H9 (cell line): ENCODE results near the gene PLAA. TPM values are rescaled to one million over a fixed set of nuclear protein-coding genes. Genes with fewer than 3 reads are reported as not detected.

Source experiments
- DNase-seq: peaks from one replicate; pipeline ENCODE4 v3.0.0-alpha.2; 2017
- H2AFZ ChIP-seq: one replicate; pipeline ENCODE4 v1.6.1; 2013; ENCODE audit warnings: mild to moderate bottlenecking, low read length, control low read depth, moderate library complexity
- H2AK5ac ChIP-seq: 2 replicates; pipeline ENCODE4 v1.6.1; 2013; ENCODE audit warnings: low read length, control low read depth, mixed read lengths; ENCODE audit not compliant: insufficient read length
- H2BK120ac ChIP-seq: one replicate; pipeline ENCODE4 v1.6.1; 2013; ENCODE audit warnings: low read depth, mild to moderate bottlenecking, low read length, control low read depth, inconsistent platforms; ENCODE audit not compliant: poor library complexity, severe bottlenecking
- H2BK12ac ChIP-seq: 2 replicates; pipeline ENCODE4 v1.6.1; 2013; ENCODE audit warnings: low read length, control low read depth, mixed read lengths, low read depth; ENCODE audit not compliant: insufficient read length
- H2BK15ac ChIP-seq: 2 replicates; pipeline ENCODE4 v1.6.1; 2013; ENCODE audit warnings: low read depth, low read length, control low read depth
- H2BK20ac ChIP-seq: one replicate; pipeline ENCODE4 v1.6.1; 2013; ENCODE audit warnings: low read depth, mild to moderate bottlenecking, low read length, control low read depth, inconsistent platforms; ENCODE audit not compliant: poor library complexity, severe bottlenecking
- H2BK5ac ChIP-seq: 2 replicates; pipeline ENCODE4 v1.6.1; 2013; ENCODE audit warnings: low read length, control low read depth, mixed read lengths; ENCODE audit not compliant: insufficient read length
- H3K14ac ChIP-seq: 2 replicates; pipeline ENCODE4 v1.6.1; 2013; ENCODE audit warnings: low read length, control low read depth; ENCODE audit not compliant: insufficient read depth
- H3K18ac ChIP-seq: 2 replicates; pipeline ENCODE4 v1.6.1; 2013; ENCODE audit warnings: low read depth, mild to moderate bottlenecking, mixed read lengths, low read length, control low read depth; ENCODE audit not compliant: insufficient read length
- H3K23ac ChIP-seq: 2 replicates; pipeline ENCODE4 v1.6.1; 2013; ENCODE audit warnings: low read length, control low read depth, mixed read lengths, low read depth; ENCODE audit not compliant: insufficient read length
- H3K23me2 ChIP-seq: 2 replicates; pipeline ENCODE4 v1.6.1; 2013; ENCODE audit warnings: low read depth, mild to moderate bottlenecking, mixed read lengths, low read length, control low read depth; ENCODE audit not compliant: insufficient read length, poor library complexity, severe bottlenecking
- H3K27ac ChIP-seq: 2 replicates; pipeline ENCODE4 v1.5.1; 2013; ENCODE audit warnings: low read length, control low read depth, mixed read lengths, low read depth; ENCODE audit not compliant: insufficient read length
- H3K27me3 ChIP-seq: 2 replicates; pipeline ENCODE4 v1.6.1; 2013; ENCODE audit warnings: low read length, control low read depth, inconsistent platforms; ENCODE audit not compliant: insufficient read depth
- H3K4ac ChIP-seq: 2 replicates; pipeline ENCODE4 v1.6.1; 2013; ENCODE audit warnings: low read depth, mild to moderate bottlenecking, control low read depth, inconsistent platforms, low read length, moderate library complexity
- H3K4me1 ChIP-seq: 2 replicates; pipeline ENCODE4 v1.6.1; 2013; ENCODE audit warnings: low read length, control low read depth, inconsistent platforms; ENCODE audit not compliant: insufficient read depth
- H3K4me2 ChIP-seq: 2 replicates; pipeline ENCODE4 v1.6.1; 2013; ENCODE audit warnings: low read length, control low read depth, mixed read lengths; ENCODE audit not compliant: insufficient read length, insufficient read depth
- H3K56ac ChIP-seq: 2 replicates; pipeline ENCODE4 v1.6.1; 2013; ENCODE audit warnings: low read depth, mild to moderate bottlenecking, mixed read lengths, low read length, control low read depth; ENCODE audit not compliant: insufficient read length
- H3K79me1 ChIP-seq: 2 replicates; pipeline ENCODE4 v1.6.1; 2013; ENCODE audit warnings: low read depth, mild to moderate bottlenecking, moderate library complexity, low read length, control low read depth, inconsistent platforms; ENCODE audit not compliant: insufficient read depth, poor library complexity, severe bottlenecking
- H3K79me2 ChIP-seq: 2 replicates; pipeline ENCODE4 v1.6.1; 2013; ENCODE audit warnings: low read length, control low read depth, inconsistent platforms; ENCODE audit not compliant: insufficient read depth
- H3K9ac ChIP-seq: 2 replicates; pipeline ENCODE4 v1.6.1; 2013; ENCODE audit warnings: low read length, control low read depth, mixed read lengths; ENCODE audit not compliant: insufficient read length; ENCODE audit errors: extremely low read depth
- H3K9me3 ChIP-seq: one replicate; pipeline ENCODE4 v1.6.1; 2013; ENCODE audit warnings: low read depth, low read length, inconsistent platforms; ENCODE audit not compliant: control insufficient read depth
- H3T11ph ChIP-seq: one replicate; pipeline ENCODE4 v1.6.1; 2013; ENCODE audit warnings: mild to moderate bottlenecking, low read length, control low read depth, inconsistent platforms
- H4K20me1 ChIP-seq: one replicate; pipeline ENCODE4 v1.6.1; 2013; ENCODE audit not compliant: control insufficient read depth, insufficient read length, insufficient read depth
- H4K5ac ChIP-seq: 2 replicates; pipeline ENCODE4 v1.6.1; 2013; ENCODE audit warnings: low read depth, mild to moderate bottlenecking, mixed read lengths, low read length, control low read depth; ENCODE audit not compliant: insufficient read length
- H4K8ac ChIP-seq: replicated peaks from 2 replicates; pipeline ENCODE4 v1.6.1; 2013; ENCODE audit warnings: low read length, control low read depth, mixed read lengths, low read depth; ENCODE audit not compliant: insufficient read length
- H4K91ac ChIP-seq: 2 replicates; pipeline ENCODE4 v1.6.1; 2013; ENCODE audit warnings: low read depth, mild to moderate bottlenecking, moderate library complexity, mixed read lengths, low read length, control low read depth; ENCODE audit not compliant: insufficient read length
- H3K27ac Mint-ChIP-seq, 3 experiments: 2 replicates in 2 of 3; 3 replicates in 1 of 3; pipeline ENCODE4 v1.8.0; 2020 to 2021; ENCODE audit warnings: mixed read lengths in 3 of 3, mild to moderate bottlenecking in 1 of 3, moderate library complexity in 1 of 3
- H3K27me3 Mint-ChIP-seq: 2 replicates; pipeline ENCODE4 v1.8.0; 2021; ENCODE audit warnings: low read depth, mild to moderate bottlenecking, moderate library complexity, mixed read lengths
- H3K36me3 Mint-ChIP-seq, 3 experiments: 2 replicates in 2 of 3; 3 replicates in 1 of 3; pipeline ENCODE4 v1.8.0; 2020 to 2021; ENCODE audit warnings: low read depth in 3 of 3, mixed read lengths in 3 of 3; ENCODE audit not compliant: insufficient read depth in 1 of 3
- H3K4me1 Mint-ChIP-seq, 2 experiments: 2 replicates each; pipeline ENCODE4 v1.8.0; 2020; ENCODE audit warnings: mixed read lengths in 2 of 2
- H3K4me3 Mint-ChIP-seq, 2 experiments: 2 replicates in 1 of 2; 3 replicates in 1 of 2; pipeline ENCODE4 v1.8.0; 2020 to 2021; ENCODE audit warnings: mild to moderate bottlenecking in 2 of 2, mixed read lengths in 2 of 2, moderate library complexity in 1 of 2
- H3K9me3 Mint-ChIP-seq, 2 experiments: 2 replicates in 1 of 2; 3 replicates in 1 of 2; pipeline ENCODE4 v1.8.0; 2020; ENCODE audit warnings: mild to moderate bottlenecking in 2 of 2, mixed read lengths in 2 of 2, moderate library complexity in 1 of 2
- CTCF ChIP-seq: fragments of 200-600 bp; sonication (generic); conservative IDR thresholded peaks from 3 replicates; pipeline ENCODE4 v1.8.0; 2021; ENCODE audit warnings: antibody characterized with exemption, mild to moderate bottlenecking
- whole genome bisulfite sequencing: extraction: QIAGEN DNeasy Blood & Tissue Kit; methylation state at CpG from one replicate; pipeline ENCODE4 v1.1.7; 2013; ENCODE audit warnings: missing lambda C conversion rate, low lambda C conversion rate, mixed read lengths; ENCODE audit not compliant: insufficient read length; ENCODE audit errors: extremely low coverage; 5-methylcytosine and 5-hydroxymethylcytosine counted together
- total RNA-seq: library from RNA; stranded (reverse); gene quantifications from 2 replicates; pipeline ENCODE4 v1.2.1, GENCODE V29; 2021

The PLAA gene
- total RNA-seq, 1 experiment from 2014 or later: 65.0 TPM

GRCh38 chr9:26995810-26996209, 48.8 kb upstream of the PLAA start:
- WGBS: no CpG with 5 or more reads among the region's 2 CpGs
- no peaks in the 10 kb centered on the region for H3K9me3 Mint-ChIP-seq
- H3K14ac ChIP-seq: no peak overlapping the region

More at GRCh38 chr9:26995810-26996209, 48.8 kb upstream of the PLAA start:
- H3K27me3 ChIP-seq: no peaks in the 10 kb centered on the region
- H3K79me1 ChIP-seq: no peaks in the 10 kb centered on the region
- no peak overlapping the region for H2AFZ ChIP-seq
- H3K4me2 ChIP-seq: no peak overlapping the region
- no peaks in the 10 kb centered on the region for H3K79me2 ChIP-seq
- H3K4ac ChIP-seq: no peak overlapping the region
- no peak overlapping the region for H2AK5ac ChIP-seq
- H4K8ac ChIP-seq: no peak overlapping the region
- H4K5ac ChIP-seq: no peak overlapping the region
- no peak overlapping the region for H3K9ac ChIP-seq
- H3K56ac ChIP-seq: no peak overlapping the region
- Mint-ChIP-seq H3K27me3 (no peaks in the 10 kb centered on the region), H3K4me3 (no peak overlapping the region), H3K4me1 (no peaks in the 10 kb centered on the region), H3K27ac (no peak overlapping the region), H3K36me3 (peaks cover 0 to 3% (median 0%) of the 10 kb centered on the region in 3 experiments; a peak in 2 of 7 replicates)
- H3K18ac ChIP-seq: no peak overlapping the region
- no peak overlapping the region for H3K27ac ChIP-seq
- H4K20me1 ChIP-seq: no peaks in the 10 kb centered on the region
- TF ChIP-seq CTCF: no peak
- no peak overlapping the region for H2BK5ac ChIP-seq
- no peak overlapping the region for H3T11ph ChIP-seq
- H3K23ac ChIP-seq: no peak overlapping the region
- H4K91ac ChIP-seq: no peak overlapping the region
- H2BK20ac ChIP-seq: no peak overlapping the region
- DNase-seq: no peak
- no peak overlapping the region for H2BK120ac ChIP-seq
- H3K23me2 ChIP-seq: no peaks in the 10 kb centered on the region
- no peaks in the 10 kb centered on the region for H3K9me3 ChIP-seq
- H2BK12ac ChIP-seq: no peak overlapping the region
- H2BK15ac ChIP-seq: no peak overlapping the region
- H3K4me1 ChIP-seq: no peaks in the 10 kb centered on the region
